ENCODE measurements around the gene ZC3H18. TPM values are rescaled to one million over a fixed set of nuclear protein-coding genes. Genes with fewer than 3 reads are reported as not detected.

ZC3H18 gene
- total and polyA plus RNA-seq, 10 of the 15 experiments (the other 5 are each of a cell fraction or from before 2014, with no cell fraction given) = 1.0 to 58.3 (median 22.4) TPM

DNA sequence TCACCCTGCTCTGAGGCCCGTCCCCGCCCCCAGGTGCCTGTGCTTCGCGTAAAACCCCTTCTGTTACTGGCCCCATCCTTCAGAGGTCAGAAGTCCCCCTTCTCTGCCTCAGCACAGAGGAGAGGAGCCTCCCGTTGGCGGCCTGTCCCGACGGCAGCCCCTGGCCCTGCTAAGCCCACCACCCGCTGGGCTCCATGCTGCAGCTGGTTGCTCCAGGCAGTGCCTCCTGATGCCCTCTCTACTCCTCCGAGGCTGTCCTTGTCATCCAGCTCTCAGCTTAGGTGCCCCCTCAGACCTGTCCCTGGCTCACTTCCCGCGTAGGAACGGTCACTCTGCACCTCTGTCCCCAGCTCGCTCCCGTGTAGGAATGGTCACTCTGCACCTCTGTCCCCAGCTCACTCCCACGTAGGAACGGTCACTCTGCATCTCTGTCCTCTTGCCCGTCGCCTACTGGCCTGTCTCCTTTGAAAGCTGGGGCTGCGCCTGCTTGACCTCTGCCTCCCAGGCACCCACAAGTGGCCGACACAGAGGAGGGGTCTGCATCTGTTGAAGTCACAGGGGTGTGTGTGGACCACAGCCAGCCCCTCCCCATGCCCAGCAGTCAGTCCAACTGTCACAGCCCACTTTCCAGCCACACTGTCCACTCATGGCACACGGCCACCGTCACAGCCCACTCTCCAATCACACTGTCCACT is 31.7 kb upstream of the ZC3H18 start (continued):
- TF ChIP-seq, protein P1, sequence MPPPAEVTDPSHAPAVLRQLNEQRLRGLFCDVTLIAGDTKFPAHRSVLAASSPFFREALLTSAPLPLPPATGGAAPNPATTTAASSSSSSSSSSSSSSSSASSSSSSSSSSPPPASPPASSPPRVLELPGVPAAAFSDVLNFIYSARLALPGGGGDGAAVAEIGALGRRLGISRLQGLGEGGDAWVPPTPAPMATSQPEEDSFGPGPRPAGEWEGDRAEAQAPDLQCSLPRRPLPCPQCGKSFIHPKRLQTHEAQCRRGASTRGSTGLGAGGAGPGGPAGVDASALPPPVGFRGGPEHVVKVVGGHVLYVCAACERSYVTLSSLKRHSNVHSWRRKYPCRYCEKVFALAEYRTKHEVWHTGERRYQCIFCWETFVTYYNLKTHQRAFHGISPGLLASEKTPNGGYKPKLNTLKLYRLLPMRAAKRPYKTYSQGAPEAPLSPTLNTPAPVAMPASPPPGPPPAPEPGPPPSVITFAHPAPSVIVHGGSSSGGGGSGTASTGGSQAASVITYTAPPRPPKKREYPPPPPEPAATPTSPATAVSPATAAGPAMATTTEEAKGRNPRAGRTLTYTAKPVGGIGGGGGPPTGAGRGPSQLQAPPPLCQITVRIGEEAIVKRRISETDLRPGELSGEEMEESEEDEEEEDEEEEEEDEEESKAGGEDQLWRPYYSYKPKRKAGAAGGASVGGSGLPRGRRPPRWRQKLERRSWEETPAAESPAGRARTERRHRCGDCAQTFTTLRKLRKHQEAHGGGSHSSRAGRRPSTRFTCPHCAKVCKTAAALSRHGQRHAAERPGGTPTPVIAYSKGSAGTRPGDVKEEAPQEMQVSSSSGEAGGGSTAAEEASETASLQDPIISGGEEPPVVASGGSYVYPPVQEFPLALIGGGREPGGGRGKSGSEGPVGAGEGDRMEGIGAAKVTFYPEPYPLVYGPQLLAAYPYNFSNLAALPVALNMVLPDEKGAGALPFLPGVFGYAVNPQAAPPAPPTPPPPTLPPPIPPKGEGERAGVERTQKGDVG (CRISPR knock-in tag; IDR thresholded peaks at IDR 0.05) = no peak
- TF ChIP-seq WRNIP1 (IDR thresholded peaks at IDR 0.05; ENCODE audit: borderline replicate concordance, low read depth, low read length) = no peak
- no peak for TF ChIP-seq CBFB (IDR thresholded peaks at IDR 0.05; ENCODE audit: low read depth)
- TF ChIP-seq, protein P2, sequence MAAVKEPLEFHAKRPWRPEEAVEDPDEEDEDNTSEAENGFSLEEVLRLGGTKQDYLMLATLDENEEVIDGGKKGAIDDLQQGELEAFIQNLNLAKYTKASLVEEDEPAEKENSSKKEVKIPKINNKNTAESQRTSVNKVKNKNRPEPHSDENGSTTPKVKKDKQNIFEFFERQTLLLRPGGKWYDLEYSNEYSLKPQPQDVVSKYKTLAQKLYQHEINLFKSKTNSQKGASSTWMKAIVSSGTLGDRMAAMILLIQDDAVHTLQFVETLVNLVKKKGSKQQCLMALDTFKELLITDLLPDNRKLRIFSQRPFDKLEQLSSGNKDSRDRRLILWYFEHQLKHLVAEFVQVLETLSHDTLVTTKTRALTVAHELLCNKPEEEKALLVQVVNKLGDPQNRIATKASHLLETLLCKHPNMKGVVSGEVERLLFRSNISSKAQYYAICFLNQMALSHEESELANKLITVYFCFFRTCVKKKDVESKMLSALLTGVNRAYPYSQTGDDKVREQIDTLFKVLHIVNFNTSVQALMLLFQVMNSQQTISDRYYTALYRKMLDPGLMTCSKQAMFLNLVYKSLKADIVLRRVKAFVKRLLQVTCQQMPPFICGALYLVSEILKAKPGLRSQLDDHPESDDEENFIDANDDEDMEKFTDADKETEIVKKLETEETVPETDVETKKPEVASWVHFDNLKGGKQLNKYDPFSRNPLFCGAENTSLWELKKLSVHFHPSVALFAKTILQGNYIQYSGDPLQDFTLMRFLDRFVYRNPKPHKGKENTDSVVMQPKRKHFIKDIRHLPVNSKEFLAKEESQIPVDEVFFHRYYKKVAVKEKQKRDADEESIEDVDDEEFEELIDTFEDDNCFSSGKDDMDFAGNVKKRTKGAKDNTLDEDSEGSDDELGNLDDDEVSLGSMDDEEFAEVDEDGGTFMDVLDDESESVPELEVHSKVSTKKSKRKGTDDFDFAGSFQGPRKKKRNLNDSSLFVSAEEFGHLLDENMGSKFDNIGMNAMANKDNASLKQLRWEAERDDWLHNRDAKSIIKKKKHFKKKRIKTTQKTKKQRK (IDR thresholded peaks at IDR 0.05; ENCODE audit: low read depth, low read length) = no peak
- TF ChIP-seq MYC (IDR thresholded peaks at IDR 0.05; ENCODE audit: insufficient read depth, insufficient read length, insufficient replicate concordance, low read length, severe bottlenecking) = no peak
- no peak for TF ChIP-seq KDM1A (IDR thresholded peaks at IDR 0.05; ENCODE audit: borderline replicate concordance)
- TF ChIP-seq CBX3 (IDR thresholded peaks at IDR 0.05; ENCODE audit: borderline replicate concordance, low read depth) = no peak
- no peak for TF ChIP-seq EP300 (IDR thresholded peaks at IDR 0.05; ENCODE audit: borderline replicate concordance in 1 of 2, control insufficient read depth in 1 of 2, low read depth in 2 of 2, low read length in 2 of 2)

Data from GM12878 (cell line).